Stomach (tissue), 9 donors: ENCODE data around the gene TP53AIP1. TPM values are rescaled to one million over a fixed set of nuclear protein-coding genes. Genes with fewer than 3 reads are reported as not detected.
A peak's percentile ranks its signal among the peaks of the same experiment; 100 is the strongest.

Experiments
- DNase-seq, 2 donors: peaks; one replicate each; pipeline versions ENCODE4 v3.0.0 to v3.0.0-alpha.2; 2013 to 2019
- H3K27ac ChIP-seq, 5 donors: fragments of 200-600 bp in 4 of 5; sonication (generic) in 4 of 5; one replicate each; pipeline ENCODE4 v1.5.1; 2013 to 2019; ENCODE audit warnings: mild to moderate bottlenecking in 1 of 5, moderate library complexity in 1 of 5
- H3K27me3 ChIP-seq, 3 donors: fragments of 200-600 bp; sonication (generic); one replicate each; pipeline ENCODE4 v1.5.1; 2017 to 2019; ENCODE audit warnings: mixed run types in 1 of 3
- H3K36me3 ChIP-seq, 4 donors: fragments of 200-600 bp; sonication (generic); 1 replicate in 3 of 4; 2 replicates in 1 of 4; pipeline ENCODE4 v1.5.1; 2016 to 2019
- H3K4me1 ChIP-seq, 4 donors: fragments of 200-600 bp; sonication (generic); one replicate each; pipeline ENCODE4 v1.5.1; 2016 to 2019
- H3K4me3 ChIP-seq, 4 donors: fragments of 200-600 bp; sonication (generic) in 3 of 4; one replicate each; pipeline ENCODE4 v1.5.1; 2016 to 2019; ENCODE audit warnings: mild to moderate bottlenecking in 1 of 4
- H3K9me3 ChIP-seq, 4 donors: fragments of 200-600 bp; sonication (generic); one replicate each; pipeline ENCODE4 v1.5.1; 2016 to 2019
- CTCF ChIP-seq, 7 experiments: fragments of 450-650 bp in 4 of 7; fragments of 200-600 bp in 3 of 7; sonication (generic) in 3 of 7; IDR thresholded peaks; one replicate each; pipeline ENCODE4 v1.5.1; 2016 to 2019; ENCODE audit warnings: antibody characterized with exemption in 7 of 7, control low read depth in 2 of 7, mild to moderate bottlenecking in 1 of 7
- EP300 ChIP-seq: sonication (generic); formaldehyde crosslinking; IDR thresholded peaks from one replicate; pipeline ENCODE4 v1.6.1; 2017; ENCODE audit warnings: antibody characterized with exemption
- POLR2A ChIP-seq, 4 donors: fragments of 450-650 bp; IDR thresholded peaks; one replicate each; pipeline ENCODE4 v1.6.1; 2016; ENCODE audit warnings: antibody characterized with exemption in 4 of 4, control low read depth in 2 of 4, mild to moderate bottlenecking in 1 of 4, moderate library complexity in 1 of 4
- POLR2AphosphoS5 ChIP-seq, 3 donors: sonication (generic); formaldehyde crosslinking; IDR thresholded peaks; one replicate each; pipeline ENCODE4 v1.6.1; 2016; ENCODE audit warnings: antibody characterized with exemption in 3 of 3
- WGBS, 5 donors: extraction: QIAGEN DNeasy Blood & Tissue Kit in 3 of 5; methylation state at CpG; one replicate each; pipeline versions ENCODE4 v1.1.5 to v1.1.7; 2013 to 2018; 5-methylcytosine and 5-hydroxymethylcytosine counted together
- intact Hi-C: fragments of 100-400 bp; cut with DNase I; formaldehyde crosslinking; loops from one replicate; pipeline ENCODE4 v1.15.1; 2023; ENCODE audit warnings: low total_unique reads
- polyA plus RNA-seq, 3 donors: library from polyadenylated mRNA; stranded (reverse); fragments of 200-250 nt; gene quantifications; one replicate each; pipeline ENCODE4 v1.2.3, GENCODE V29; 2013
- total RNA-seq, 5 donors: library from RNA; depleted of rRNA; stranded (reverse); fragments of >200 nt; gene quantifications; one replicate each; pipeline versions ENCODE4 v1.1.0 to v1.2.3, GENCODE V29; 2014 to 2016
- donor health status: healthy with polysubstance abuse.
- donor health status: Bipolar disorder and iron deficiency.
- donor health status: healthy.

TP53AIP1 gene
- total and polyA plus RNA-seq, 8 donors: 22.4 TPM; not detected in 7

DNA sequence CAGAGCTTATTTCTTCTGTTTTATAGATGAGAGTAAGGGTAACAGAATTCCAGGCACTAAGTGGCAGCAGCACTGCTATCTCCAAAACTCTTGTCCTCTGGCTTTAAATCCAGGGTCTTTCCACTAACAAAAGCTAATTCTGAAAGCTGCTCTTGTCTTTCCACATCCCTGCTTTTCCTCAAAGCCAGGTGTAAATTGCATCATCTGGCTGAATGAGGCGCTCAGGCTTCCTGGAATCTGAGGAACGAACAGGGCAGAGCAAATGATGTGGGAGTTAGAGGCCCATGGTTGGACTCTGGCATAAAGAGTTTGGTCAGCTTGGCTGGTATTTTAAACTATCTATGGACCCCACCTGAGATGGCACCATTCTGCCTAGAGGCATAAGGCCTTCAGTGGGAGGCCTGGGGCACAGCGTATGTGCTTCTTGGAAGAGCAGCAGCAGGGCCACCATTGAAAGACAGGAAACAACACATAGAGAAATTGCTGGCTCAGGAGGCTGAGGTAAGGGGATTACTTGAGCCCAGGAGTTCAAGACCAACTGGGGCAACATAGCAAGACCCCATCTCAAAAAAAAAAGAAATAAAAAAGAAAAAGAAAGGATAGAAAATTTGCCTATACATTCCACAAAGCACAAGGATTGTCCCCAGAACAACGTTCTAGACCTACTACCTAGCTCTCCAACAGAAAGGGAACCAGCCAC is 49.7 kb downstream of the TP53AIP1 start:
- H3K4me3 ChIP-seq: no peak overlapping the region
- WGBS, 5 donors: 68 to 83% (median 73%) methylated on average over 4 of the region's 4 CpGs
- intact Hi-C loops: no loop called here
- H3K27ac ChIP-seq: peak overlapping the region in 1 of 5 donors; percentile 71
- H3K9me3 ChIP-seq: no peaks in the 10 kb centered on the region
- no peak for DNase-seq
- no peak for TF ChIP-seq EP300
- peak in 1 of 3 donors; percentile 20 for TF ChIP-seq POLR2AphosphoS5 (IDR thresholded peaks at IDR 0.05)
- TF ChIP-seq CTCF (IDR thresholded peaks at IDR 0.05): no peak
- no peak for TF ChIP-seq POLR2A (IDR thresholded peaks at IDR 0.05)
- H3K27me3 ChIP-seq: peaks cover 0 to 44% (median 12%) of the 10 kb centered on the region in 3 donors
- H3K36me3 ChIP-seq: no peaks in the 10 kb centered on the region
- peaks cover 40 to 62% (median 53%) of the 10 kb centered on the region in 4 donors for H3K4me1 ChIP-seq

- WGBS, 5 donors: 23 to 57% (median 34%) methylated on average over 6 of the region's 6 CpGs
- intact Hi-C loops: no loop called here
- Histone ChIP-seq H3K4me3 (peak overlapping the region; percentile 52 to 62 (median 53)), H3K4me1 (peaks cover 40 to 65% (median 53%) of the 10 kb centered on the region in 4 donors), H3K27me3 (peaks cover 0 to 45% (median 12%) of the 10 kb centered on the region in 3 donors), H3K9me3 (no peaks in the 10 kb centered on the region), H3K27ac (peak overlapping the region; percentile 6 to 71 (median 45)), H3K36me3 (no peaks in the 10 kb centered on the region)
- TF ChIP-seq EP300 (no peak), CTCF (IDR thresholded peaks at IDR 0.05) (no peak), POLR2A (IDR thresholded peaks at IDR 0.05) (no peak), POLR2AphosphoS5 (IDR thresholded peaks at IDR 0.05) (no peak)
- peak; percentile 57 to 65 for DNase-seq
Measured at GRCh38 chr11:128891913-128892398, 50.7 kb downstream of the TP53AIP1 start.

- peaks cover 40 to 66% (median 52%) of the 10 kb centered on the region in 4 donors for H3K4me1 ChIP-seq
- peak within 1 kb of the TSS; percentile 52 to 62 (median 53) for H3K4me3 ChIP-seq
- DNase-seq: peak; percentile 56 to 81
- no peaks in the 10 kb centered on the region for H3K36me3 ChIP-seq
- peaks cover 0 to 44% (median 12%) of the 10 kb centered on the region in 3 donors for H3K27me3 ChIP-seq
- no peak for TF ChIP-seq EP300
- TF ChIP-seq POLR2A (IDR thresholded peaks at IDR 0.05): no peak
- TF ChIP-seq CTCF (IDR thresholded peaks at IDR 0.05): no peak
- no peak for TF ChIP-seq POLR2AphosphoS5 (IDR thresholded peaks at IDR 0.05)
- H3K9me3 ChIP-seq: no peaks in the 10 kb centered on the region
- H3K27ac ChIP-seq: peak within 1 kb of the TSS; percentile 10 to 71 (median 59)
- 1 to 2% (median 1%) methylated on average over 53 to 85 of the region's 85 CpGs for WGBS, 5 donors
- intact Hi-C loops: no loop called here
Measured at GRCh38 chr11:128890543-128891368, 51.9 kb downstream of the TP53AIP1 start, which contains the start of gene KCNJ5. KCNJ5 (plus strand) TSS chr11:128891356; CDS start chr11:128911274, 19,918 bp downstream.

GRCh38 chr11:128890216-128890542 is 52.5 kb downstream of the TP53AIP1 start:
- H3K27me3 ChIP-seq: peaks cover 0 to 41% (median 12%) of the 10 kb centered on the region in 3 donors
- peak overlapping the region; percentile 52 to 62 (median 53) for H3K4me3 ChIP-seq
- TF ChIP-seq EP300: no peak
- H3K4me1 ChIP-seq: peaks cover 40 to 61% (median 47%) of the 10 kb centered on the region in 4 donors
- DNase-seq: no peak
- H3K9me3 ChIP-seq: no peaks in the 10 kb centered on the region
- no peaks in the 10 kb centered on the region for H3K36me3 ChIP-seq
- WGBS, 5 donors: 21 to 39% (median 24%) methylated on average over 6 to 9 of the region's 9 CpGs
- H3K27ac ChIP-seq: peak overlapping the region in 3 of 5 donors; percentile 5 to 59 (median 39)
- intact Hi-C loops: no loop called here
